Smooth muscle cell of the coronary artery (primary cell): Measurements from ENCODE around the gene RASSF3. TPM values are rescaled to one million over a fixed set of nuclear protein-coding genes. Genes with fewer than 3 reads are reported as not detected.

Experiments
- total RNA-seq: library from RNA; depleted of rRNA; stranded (reverse); fragments of >200 nt; gene quantifications from 2 replicates; pipeline ENCODE4 v1.2.3, GENCODE V29; 2014; ENCODE audit warnings: low replicate concordance

RASSF3 gene
- 6.1 and 22.1 TPM in 2 replicates for total RNA-seq

GRCh38 chr12:64610079-64610659 lies at the start of gene RASSF3:
RASSF3 (plus strand) TSS chr12:64610495; CDS start chr12:64610633, 138 bp downstream.

Other genes starting within 250 kb of the RASSF3 start
- gene C12orf56, start 219.7 kb upstream of the RASSF3 start, total RNA-seq, result 0.23 TPM in 1 of 2 replicates, not detected in the other
- 60.4 and 89.6 TPM in 2 replicates for gene XPOT, start 206.1 kb upstream of the RASSF3 start, total RNA-seq
- 16.3 and 22.9 TPM in 2 replicates for gene TBK1, start 158.4 kb upstream of the RASSF3 start, total RNA-seq
- gene GNS, start 148.9 kb downstream of the RASSF3 start, total RNA-seq, result 118 and 257 TPM in 2 replicates
- gene TBC1D30, start 214.2 kb downstream of the RASSF3 start, total RNA-seq, result 0.08 and 0.47 TPM in 2 replicates